GM12872 (cell line): ENCODE measurements around the gene CHMP6.

ENCODE experiments used
- TF ChIP-seq, protein P1 (sequence below): IDR thresholded peaks from 3 replicates; pipeline ENCODE4 v1.5.1; 2011; ENCODE audit warnings: low read depth, mild to moderate bottlenecking, low read length, moderate library complexity; ENCODE audit not compliant: insufficient read depth

CHMP6 gene

DNA sequence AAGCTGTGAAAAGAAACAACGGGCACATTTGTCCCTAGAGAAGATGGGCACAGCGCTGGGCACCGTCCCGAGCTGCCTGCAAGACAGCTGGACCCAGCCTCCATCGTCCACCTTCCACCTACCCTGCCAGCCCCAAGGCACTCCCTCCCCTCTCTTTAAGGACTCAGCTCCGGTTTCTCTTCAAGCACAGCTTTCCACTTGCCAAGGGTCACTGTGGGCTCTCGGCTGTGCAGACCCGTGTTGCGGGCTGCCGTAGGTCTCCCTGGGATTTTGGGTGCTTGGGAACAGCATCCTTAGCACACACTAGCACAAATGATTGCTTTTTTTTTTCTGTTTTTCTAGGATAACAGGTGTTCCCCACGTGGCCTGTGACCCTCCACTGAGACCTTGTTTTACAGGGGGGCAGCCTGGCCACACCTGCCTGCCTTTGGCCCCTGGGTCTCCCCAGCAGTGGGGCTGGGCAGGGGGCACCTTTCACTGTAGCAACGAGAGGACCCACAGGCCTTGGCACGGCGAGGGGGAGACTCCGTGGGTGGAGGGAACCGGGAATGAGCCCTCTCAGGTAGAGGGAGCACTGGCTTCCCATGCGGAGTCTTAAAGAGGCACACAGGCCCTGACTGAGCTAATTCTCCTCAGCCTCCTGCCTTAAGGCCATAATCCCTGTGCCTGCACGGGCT is 1.4 kb downstream of the CHMP6 start:
- TF ChIP-seq, protein P1, sequence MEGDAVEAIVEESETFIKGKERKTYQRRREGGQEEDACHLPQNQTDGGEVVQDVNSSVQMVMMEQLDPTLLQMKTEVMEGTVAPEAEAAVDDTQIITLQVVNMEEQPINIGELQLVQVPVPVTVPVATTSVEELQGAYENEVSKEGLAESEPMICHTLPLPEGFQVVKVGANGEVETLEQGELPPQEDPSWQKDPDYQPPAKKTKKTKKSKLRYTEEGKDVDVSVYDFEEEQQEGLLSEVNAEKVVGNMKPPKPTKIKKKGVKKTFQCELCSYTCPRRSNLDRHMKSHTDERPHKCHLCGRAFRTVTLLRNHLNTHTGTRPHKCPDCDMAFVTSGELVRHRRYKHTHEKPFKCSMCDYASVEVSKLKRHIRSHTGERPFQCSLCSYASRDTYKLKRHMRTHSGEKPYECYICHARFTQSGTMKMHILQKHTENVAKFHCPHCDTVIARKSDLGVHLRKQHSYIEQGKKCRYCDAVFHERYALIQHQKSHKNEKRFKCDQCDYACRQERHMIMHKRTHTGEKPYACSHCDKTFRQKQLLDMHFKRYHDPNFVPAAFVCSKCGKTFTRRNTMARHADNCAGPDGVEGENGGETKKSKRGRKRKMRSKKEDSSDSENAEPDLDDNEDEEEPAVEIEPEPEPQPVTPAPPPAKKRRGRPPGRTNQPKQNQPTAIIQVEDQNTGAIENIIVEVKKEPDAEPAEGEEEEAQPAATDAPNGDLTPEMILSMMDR, result no peak

GRCh38 chr17:80995131-80995530 is 3.5 kb downstream of the CHMP6 start:
- TF ChIP-seq, protein P1, result no peak

GRCh38 chr17:80996422-80997305 is 5.0 kb downstream of the CHMP6 start:
- TF ChIP-seq, protein P1, result no peak

- TF ChIP-seq, protein P1, result no peak
Measured at GRCh38 chr17:80997424-80998117, 5.9 kb downstream of the CHMP6 start.

DNA sequence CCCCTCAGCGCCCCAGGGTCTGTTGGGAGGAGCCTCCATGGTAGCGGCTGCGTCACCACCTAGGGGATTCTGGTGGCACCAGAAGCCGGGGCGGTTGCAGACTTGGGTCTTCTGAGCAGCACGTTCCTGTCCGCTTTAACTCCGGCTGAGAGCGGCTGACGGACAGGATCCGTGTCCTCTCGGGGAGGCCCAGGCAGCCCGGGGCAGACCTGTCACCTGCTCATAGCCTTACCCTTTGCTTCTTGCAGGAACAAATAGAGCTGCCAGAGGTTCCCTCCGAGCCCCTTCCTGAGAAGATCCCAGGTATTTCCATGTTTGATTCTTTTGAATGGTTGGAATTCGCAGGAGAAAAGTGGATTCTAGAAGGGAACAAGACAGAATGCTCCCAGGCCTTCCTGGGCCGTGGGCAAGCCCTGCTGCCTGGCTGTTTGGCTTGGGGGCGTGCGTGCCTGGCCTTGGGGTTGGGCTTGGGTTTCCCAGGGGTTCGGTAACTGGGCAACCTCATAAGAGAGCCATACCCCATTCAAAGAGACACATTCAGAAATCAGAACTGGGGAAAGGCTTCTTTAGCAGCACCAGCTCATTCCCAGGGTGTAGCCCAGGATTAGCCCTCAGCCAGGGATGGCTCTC is 6.6 kb downstream of the CHMP6 start:
- TF ChIP-seq, protein P1, result no peak

GRCh38 chr17:80998748-80999535 is 7.3 kb downstream of the CHMP6 start:
- TF ChIP-seq, protein P1, result no peak
